Activated CD4-positive, alpha-beta T cell treated with anti-CD3 and anti-CD28 coated beads, Interleukin-2, amount 50 U/mL, for 48 hours (primary cell): Measurements from ENCODE around the gene ADAMTS7.
"Not testable (repeated sequence)": the region's sequence is repeated elsewhere in the genome, so short reads cannot be mapped to it uniquely, and the experiment has no call there.

ENCODE experiments used
- DNase-seq, 2 experiments: peaks; one replicate each; pipeline ENCODE4 v3.0.0-alpha.2; 2020

The ADAMTS7 gene

GRCh38 chr15:78822514-78822913 lies 11.2 kb upstream of the ADAMTS7 start:
- DNase-seq = no peak

- no peak for DNase-seq
These were observed 540 bp upstream of the ADAMTS7 start for GRCh38 chr15:78811825-78812183.

GRCh38 chr15:78810362-78811123 lies 721 bp downstream of the ADAMTS7 start:
- DNase-seq = no peak

GRCh38 chr15:78810003-78810361 lies 1.3 kb downstream of the ADAMTS7 start:
- no peak for DNase-seq

GRCh38 chr15:78808550-78808949 lies 2.7 kb downstream of the ADAMTS7 start:
- peak; percentile 21 to 23 for DNase-seq

- no peak for DNase-seq
These were observed 3.9 kb downstream of the ADAMTS7 start for GRCh38 chr15:78807359-78807758.

GRCh38 chr15:78804391-78804792 lies 6.9 kb downstream of the ADAMTS7 start:
- no peak for DNase-seq

GRCh38 chr15:78800806-78801205 lies 10.5 kb downstream of the ADAMTS7 start:
- DNase-seq = no peak

- DNase-seq = no peak
These were observed 11.1 kb downstream of the ADAMTS7 start for GRCh38 chr15:78800189-78800588.

GRCh38 chr15:78799102-78799501 lies 12.2 kb downstream of the ADAMTS7 start:
- not testable (repeated sequence) for DNase-seq

GRCh38 chr15:78798355-78798754 lies 12.9 kb downstream of the ADAMTS7 start:
- not testable (repeated sequence) for DNase-seq

- no peak for DNase-seq
These were observed 13.3 kb downstream of the ADAMTS7 start for GRCh38 chr15:78797951-78798350.

- DNase-seq = no peak
These were observed 14.8 kb downstream of the ADAMTS7 start for GRCh38 chr15:78796510-78796909.

- no peak for DNase-seq
These were observed 16.2 kb downstream of the ADAMTS7 start for GRCh38 chr15:78795043-78795442.

- not testable (repeated sequence) for DNase-seq
These were observed 16.8 kb downstream of the ADAMTS7 start for GRCh38 chr15:78794446-78794845.

GRCh38 chr15:78791357-78791756 lies 19.9 kb downstream of the ADAMTS7 start:
- DNase-seq = no peak

GRCh38 chr15:78790027-78790426 lies 21.2 kb downstream of the ADAMTS7 start:
- DNase-seq = peak; percentile 16 to 41

- no peak for DNase-seq
These were observed 21.6 kb downstream of the ADAMTS7 start for GRCh38 chr15:78789615-78790014.

- no peak for DNase-seq
These were observed 23.1 kb downstream of the ADAMTS7 start for GRCh38 chr15:78788016-78788660.

GRCh38 chr15:78782402-78782801 lies 28.9 kb downstream of the ADAMTS7 start:
- DNase-seq = not testable (repeated sequence)

- DNase-seq = not testable (repeated sequence)
These were observed 29.9 kb downstream of the ADAMTS7 start for GRCh38 chr15:78781381-78781780.

- not testable (repeated sequence) for DNase-seq
These were observed 31.3 kb downstream of the ADAMTS7 start for GRCh38 chr15:78779975-78780374.

- DNase-seq = not testable (repeated sequence)
These were observed 32.0 kb downstream of the ADAMTS7 start for GRCh38 chr15:78779176-78779785.

GRCh38 chr15:78778422-78778821 lies 32.8 kb downstream of the ADAMTS7 start:
- no peak for DNase-seq
